M059J (cell line): ENCODE data around the gene HTR3E. TPM values are rescaled to one million over a fixed set of nuclear protein-coding genes. Genes with fewer than 3 reads are reported as not detected.
A peak's percentile ranks its signal among the peaks of the same experiment; 100 is the strongest.
"Not testable (repeated sequence)": the region's sequence is repeated elsewhere in the genome, so short reads cannot be mapped to it uniquely, and the experiment has no call there.

ENCODE experiments used
- DNase-seq: peaks from one replicate; pipeline ENCODE4 v3.0.0-alpha.2; 2012; ENCODE audit warnings: low read depth
- total RNA-seq: library from RNA; depleted of rRNA; stranded (reverse); fragments of >200 nt; shearing (Covaris generic); gene quantifications from 2 replicates; pipeline ENCODE4 v1.2.3, GENCODE V29; 2014

HTR3E gene
- total RNA-seq, 1 experiment from 2014 or later: not detected

GRCh38 chr3:184116017-184116416, 19.2 kb downstream of the HTR3E start:
- DNase-seq: no peak

DNA sequence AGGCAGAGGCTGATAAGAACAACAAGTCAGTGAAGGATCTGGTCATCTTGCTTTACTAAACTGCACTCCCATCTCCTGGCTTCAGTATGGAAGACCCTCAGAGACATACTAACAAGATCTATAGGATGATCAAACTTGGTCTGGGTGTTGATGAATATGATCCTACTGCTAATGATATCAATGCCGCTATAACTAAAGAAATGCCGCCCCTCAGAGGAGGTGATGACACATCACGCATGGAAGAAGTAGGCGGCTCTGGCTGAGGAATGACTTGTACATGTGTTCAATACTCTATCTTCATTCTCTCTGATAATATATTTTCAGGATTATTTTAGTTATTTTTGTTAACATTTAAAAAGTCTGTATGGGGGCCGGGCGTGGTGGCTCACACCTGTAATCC, 20.8 kb downstream of the HTR3E start:
- DNase-seq: no peak

DNA sequence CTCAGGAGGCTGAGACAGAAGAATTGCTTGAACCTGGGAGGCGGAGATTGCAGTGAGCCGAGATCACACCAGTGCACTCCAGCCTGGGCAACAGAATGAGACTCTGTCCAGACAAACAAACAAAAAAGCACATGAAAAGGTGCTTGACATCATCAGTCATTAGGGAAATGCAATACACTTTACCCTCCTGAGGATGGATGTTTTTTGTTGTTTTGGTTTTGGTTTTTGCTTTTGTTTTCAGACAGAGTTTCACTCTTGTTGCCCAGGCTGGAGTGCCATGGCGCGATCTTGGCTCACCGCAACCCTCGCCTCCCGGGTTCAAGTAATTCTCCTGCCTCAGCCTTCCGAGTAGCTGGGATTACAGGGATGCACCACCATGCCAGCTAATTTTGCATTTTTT, 24.2 kb downstream of the HTR3E start:
- not testable (repeated sequence) for DNase-seq

GRCh38 chr3:184126006-184126405, 29.1 kb downstream of the HTR3E start:
- no peak for DNase-seq

DNA sequence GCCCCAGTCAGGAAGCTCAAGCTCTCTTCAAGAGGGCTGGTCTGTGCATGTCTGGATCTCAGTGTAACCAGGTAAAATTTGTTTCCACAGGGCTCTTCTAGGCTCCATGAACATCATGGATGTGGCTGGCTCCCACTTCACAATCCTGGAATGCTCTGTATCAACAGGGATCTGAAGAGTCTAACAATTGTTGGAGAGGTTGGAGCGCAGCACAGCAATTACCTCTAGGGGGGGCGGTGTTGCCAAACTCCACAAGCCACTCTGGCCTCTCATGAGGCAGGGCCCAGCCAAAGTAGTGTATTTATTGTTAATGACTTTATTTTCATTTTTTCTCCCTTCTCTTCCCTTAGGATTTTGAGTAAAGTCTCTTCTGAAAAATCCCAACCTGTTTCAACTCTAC, 32.1 kb downstream of the HTR3E start:
- peak; percentile 56 for DNase-seq

DNA sequence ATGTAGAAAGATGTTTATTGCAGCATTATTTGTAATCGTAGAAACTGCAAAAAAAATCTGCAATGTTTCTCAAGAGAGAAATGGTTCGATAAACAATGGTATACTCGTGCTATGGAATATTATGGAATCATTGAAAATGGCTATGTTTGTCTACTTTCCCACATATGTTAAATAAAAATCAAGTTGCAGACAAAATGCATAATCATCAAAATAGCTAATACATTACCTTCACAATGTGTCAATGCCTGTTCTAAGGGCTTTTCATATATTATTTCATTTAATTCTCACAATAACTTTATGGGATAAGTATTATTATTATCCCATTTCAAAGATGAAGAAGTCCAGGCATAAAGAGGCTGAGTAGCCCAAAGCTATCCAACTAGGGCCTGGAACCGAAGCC, 36.1 kb downstream of the HTR3E start:
- DNase-seq: no peak

- peak; percentile 93 for DNase-seq
Observed at GRCh38 chr3:184133840-184134745, 37.2 kb downstream of the HTR3E start.

DNA sequence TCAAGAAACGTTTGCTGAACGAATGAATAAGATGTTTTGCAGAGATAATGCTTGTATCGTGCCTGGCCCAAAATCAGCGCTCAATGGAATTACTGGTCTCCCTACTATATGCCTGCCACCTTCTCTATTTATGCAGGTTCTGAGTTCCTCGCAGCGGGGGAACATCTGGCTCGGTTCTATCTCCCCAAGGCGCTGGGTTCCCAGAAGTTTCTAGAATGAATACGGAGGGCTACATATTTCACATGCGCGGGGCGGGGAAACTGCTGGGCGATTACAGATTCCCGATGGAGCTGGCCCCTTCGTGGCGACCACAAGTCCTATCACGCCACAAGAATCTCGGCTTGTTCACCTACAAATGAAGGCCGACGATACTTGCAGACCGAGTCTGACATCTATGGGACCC, 37.9 kb downstream of the HTR3E start:
- DNase-seq: no peak

DNA sequence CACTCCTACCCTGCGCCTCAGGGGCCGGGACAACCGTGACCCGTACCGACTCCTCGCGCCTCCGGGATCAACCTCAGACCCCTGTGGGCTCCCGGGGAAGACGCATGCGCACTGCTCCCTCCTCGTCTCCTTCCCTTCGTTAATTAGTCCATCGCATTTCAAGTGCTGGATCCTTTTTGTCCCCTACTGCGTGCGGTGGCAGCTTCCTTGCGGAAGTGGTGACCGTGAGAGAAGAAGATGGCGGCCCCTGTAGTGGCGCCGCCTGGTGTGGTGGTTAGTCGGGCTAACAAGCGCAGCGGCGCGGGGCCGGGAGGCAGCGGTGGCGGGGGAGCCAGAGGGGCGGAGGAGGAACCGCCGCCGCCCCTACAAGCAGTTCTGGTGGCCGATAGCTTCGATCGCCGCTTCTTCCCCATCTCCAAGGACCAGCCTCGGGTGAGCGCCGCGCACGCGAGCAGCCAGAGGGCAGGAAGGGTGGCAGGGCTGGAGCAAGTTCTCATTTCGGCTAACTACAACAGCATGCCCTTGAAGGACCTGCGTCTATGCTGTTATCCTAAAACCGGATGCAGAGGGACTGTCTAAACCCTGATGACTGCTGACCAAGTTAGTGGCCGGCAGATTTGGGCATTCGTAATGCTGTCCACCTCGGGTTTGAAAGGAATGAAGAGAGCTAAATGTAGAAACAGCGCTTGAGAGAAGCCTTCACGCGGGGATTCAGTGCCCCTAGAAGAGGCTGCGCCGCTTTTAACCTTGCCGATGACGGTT, 38.5 kb downstream of the HTR3E start, which contains the start of gene EIF2B5:
EIF2B5 (plus strand) TSS at position 210 of the 762 bp plus-strand sequence; CDS start at position 238, 28 bp downstream.
- peak; percentile 95 for DNase-seq

- no peak for DNase-seq
Observed at GRCh38 chr3:184135911-184136260, 39.0 kb downstream of the HTR3E start.

DNA sequence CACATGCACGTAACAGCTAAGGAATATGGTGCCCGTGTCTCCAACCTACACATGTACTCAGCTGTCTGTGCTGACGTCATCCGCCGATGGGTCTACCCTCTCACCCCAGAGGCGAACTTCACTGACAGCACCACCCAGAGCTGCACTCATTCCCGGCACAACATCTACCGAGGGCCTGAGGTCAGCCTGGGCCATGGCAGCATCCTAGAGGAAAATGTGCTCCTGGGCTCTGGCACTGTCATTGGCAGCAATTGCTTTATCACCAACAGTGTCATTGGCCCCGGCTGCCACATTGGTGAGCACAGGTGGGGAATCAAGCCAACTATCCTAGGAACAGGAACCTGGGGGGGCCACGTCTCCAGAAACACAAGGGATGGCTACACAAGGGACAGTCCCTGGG, 43.6 kb downstream of the HTR3E start:
- no peak for DNase-seq

GRCh38 chr3:184142199-184142598, 45.3 kb downstream of the HTR3E start:
- no peak for DNase-seq

GRCh38 chr3:184143327-184143726, 46.5 kb downstream of the HTR3E start:
- no peak for DNase-seq

DNA sequence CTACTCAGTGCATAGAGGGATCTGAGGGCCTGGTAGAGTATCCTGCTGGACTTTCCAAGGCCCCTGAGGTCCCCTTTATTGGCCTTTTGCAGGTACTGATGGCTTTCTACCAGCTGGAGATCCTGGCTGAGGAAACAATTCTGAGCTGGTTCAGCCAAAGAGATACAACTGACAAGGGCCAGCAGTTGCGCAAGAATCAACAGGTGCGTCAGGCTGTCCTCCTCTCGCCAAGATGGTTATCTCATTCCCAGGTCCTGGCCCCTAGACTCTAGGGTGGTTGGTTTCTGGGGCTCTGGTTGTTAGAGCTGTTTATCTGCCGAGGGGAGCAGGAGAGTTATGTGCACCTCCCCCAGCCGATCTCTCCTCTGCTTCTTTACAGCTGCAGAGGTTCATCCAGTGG, 47.6 kb downstream of the HTR3E start:
- DNase-seq: no peak

- peak; percentile 76 for DNase-seq
Observed at GRCh38 chr3:184145111-184145524, 48.3 kb downstream of the HTR3E start.

- DNase-seq: no peak
Observed at GRCh38 chr3:184145751-184146270, 48.9 kb downstream of the HTR3E start.

GRCh38 chr3:184148076-184148475, 51.2 kb downstream of the HTR3E start:
- DNase-seq: no peak

GRCh38 chr3:184149123-184149522, 52.3 kb downstream of the HTR3E start:
- DNase-seq: no peak

GRCh38 chr3:184149770-184150169, 52.9 kb downstream of the HTR3E start:
- DNase-seq: not testable (repeated sequence)

GRCh38 chr3:184154885-184155643, 58.2 kb downstream of the HTR3E start, which contains the start of gene DVL3:
DVL3 (plus strand) TSS chr3:184155377; CDS start chr3:184155636, 259 bp downstream.
- DNase-seq: peak; percentile 71

GRCh38 chr3:184155644-184156521, 59.0 kb downstream of the HTR3E start:
- DNase-seq: peak; percentile 50
